HG03342 (cell line): ENCODE measurements around the gene TXN2.
"Not testable (repeated sequence)": the region's sequence is repeated elsewhere in the genome, so short reads cannot be mapped to it uniquely, and the experiment has no call there.

Source experiments
- ATAC-seq: cut with Tn5 transposase; IDR thresholded peaks from one replicate; pipeline ENCODE4 v1.9.1; 2021; ENCODE audit warnings: mild to moderate bottlenecking, moderate library complexity; ENCODE audit not compliant: unreplicated experiment

The TXN2 gene

DNA sequence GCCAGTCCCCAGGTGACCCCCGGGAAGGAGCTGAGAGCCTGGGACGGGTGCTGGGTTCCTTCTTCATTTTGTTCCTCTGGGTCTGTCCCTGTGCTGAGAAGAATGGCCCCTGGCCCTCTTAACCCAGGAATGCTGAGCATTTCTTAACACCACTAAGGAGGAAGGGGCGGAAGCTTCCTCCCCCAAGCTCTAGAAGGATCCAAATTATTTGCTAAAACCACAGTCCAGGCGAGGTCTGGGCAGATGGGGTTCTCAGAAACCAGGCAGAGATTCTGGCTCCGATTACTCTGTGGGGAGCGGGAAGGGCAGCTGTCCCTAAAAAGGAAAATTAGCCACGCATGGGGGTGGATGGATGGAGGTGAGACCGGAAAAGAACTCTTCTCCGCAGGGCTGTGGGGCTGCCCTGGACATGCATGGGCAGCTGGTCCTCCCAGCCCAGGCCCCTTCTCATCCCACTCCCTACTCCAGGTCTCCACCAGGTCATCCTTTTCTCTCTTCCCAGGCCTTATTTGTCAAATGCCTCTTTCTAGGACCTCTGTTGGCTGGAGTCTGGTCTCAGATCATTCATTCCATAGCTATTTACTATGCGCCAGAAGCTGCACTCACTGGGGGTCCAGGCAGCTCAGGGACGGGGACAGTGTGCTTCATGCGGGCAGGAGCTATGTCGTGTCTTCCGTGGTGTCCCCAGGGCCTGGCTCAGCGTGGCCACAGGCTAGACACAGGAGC, 48.7 kb downstream of the TXN2 start:
- no peak for ATAC-seq

DNA sequence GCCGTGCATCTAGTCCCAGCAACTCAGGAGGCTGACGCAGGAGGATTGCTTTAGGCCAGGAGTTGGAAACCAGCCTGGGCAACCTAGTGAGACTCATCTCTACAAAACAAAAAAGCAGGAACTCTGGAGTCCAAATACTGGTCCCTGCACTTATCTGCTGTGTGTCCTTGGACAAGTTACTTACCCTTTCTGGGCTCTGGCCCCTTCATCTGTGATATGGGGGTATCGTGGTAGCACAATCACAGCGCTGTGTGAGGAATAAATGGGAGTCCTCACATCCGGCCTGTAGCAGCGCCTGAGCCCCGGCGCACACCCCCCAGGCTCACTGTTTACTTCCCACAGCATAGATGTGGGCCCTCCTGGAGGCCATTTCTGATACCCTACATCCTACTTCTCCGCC, 49.5 kb downstream of the TXN2 start:
- no peak for ATAC-seq

DNA sequence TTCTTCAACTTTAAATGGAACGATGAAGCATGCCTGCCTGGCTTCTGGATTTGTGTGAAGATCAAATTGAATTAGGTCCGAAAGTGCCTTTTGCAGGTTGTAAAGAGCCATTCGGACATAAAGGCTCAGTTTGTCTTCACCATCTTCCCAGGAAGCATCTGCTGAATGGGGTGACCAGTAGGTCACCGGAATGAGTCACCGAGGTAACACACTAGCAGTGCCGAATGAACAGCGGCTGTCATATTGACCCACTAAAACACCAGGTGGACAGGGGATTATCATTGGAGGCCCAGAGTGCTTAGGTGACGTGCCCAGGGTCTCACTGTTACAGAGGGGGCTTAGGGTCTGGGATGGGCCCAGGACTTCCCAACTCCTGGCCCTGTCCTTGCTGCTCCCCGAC, 50.6 kb downstream of the TXN2 start:
- ATAC-seq: no peak

DNA sequence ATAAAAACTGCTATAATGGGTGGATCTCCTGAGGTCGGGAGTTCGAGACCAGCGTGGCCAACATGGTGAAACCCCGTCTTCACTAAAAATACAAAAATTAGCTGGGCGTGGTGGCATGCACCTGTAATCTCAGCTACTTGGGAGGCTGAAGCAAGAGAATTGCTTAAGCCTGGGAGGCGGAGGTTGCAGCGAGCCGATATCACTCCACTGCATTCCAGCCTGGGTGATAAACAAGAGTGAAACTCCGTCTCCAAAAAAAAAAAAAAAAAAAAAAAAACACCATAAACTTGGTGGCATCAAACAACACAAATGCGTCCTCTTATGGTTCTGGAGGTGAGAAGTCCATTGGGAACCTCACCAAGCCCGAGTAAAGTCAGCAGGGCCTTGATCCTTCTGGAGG, 53.5 kb downstream of the TXN2 start:
- ATAC-seq: not testable (repeated sequence)

DNA sequence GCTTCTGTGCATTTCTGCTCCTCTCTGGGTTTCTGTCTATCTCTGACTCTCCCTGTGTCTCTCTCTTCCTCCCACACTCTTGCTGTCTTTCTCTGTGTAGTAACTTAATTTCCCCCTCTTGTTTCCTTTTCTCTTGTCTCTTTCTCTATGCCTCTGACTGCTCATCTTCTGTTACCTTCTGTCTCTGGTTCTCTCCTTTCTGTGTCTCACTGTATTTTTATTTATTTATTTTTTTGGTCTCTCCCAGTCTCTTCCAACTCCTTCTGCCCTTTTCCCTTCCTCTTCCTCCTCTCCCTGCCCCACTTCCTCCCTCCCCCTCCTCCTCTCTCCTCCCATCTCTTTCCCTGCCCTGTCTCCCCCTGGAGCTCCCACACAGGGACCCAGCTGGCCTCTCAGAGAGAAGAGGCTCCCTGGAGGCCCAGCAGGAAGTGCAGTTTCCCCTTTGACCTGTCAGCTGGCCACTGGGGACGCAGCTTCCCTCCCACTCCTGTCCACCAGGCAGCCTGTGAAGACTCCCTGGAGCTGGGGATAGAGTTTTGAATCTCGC, 55.4 kb downstream of the TXN2 start:
- ATAC-seq: no peak

DNA sequence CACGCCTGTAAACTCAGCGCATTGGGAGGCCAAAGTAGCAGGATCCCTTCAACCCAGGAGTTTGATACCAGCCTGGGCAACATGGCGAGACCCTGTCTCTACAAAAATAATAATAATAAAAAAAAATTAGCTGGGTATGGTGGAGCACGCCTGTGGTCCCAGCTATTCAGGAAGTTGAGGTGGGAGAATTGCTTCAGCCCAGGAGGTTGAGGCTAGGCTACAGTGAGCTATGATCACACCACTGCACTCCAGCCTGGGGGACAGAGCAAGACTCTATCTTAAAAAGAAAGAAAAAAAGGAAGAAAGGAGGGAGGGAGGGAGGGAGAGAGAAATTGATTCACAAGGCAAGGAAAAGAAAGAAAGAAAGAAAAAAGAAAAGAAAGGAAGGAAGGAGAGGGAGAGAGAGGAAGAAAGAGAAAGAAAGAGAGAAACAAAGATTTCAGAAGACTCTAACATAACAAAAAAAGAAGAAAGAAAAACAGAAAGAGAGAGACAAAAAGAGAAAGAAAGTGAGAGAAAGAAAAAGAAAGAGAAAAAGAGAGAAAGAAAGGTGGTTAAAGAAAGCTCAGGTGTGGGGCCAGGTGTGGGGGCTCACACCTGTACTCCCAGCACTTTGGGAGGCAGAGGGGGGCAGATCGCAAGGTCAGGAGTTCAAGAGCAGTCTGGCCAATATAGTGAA, 56.4 kb downstream of the TXN2 start:
- ATAC-seq: no peak

DNA sequence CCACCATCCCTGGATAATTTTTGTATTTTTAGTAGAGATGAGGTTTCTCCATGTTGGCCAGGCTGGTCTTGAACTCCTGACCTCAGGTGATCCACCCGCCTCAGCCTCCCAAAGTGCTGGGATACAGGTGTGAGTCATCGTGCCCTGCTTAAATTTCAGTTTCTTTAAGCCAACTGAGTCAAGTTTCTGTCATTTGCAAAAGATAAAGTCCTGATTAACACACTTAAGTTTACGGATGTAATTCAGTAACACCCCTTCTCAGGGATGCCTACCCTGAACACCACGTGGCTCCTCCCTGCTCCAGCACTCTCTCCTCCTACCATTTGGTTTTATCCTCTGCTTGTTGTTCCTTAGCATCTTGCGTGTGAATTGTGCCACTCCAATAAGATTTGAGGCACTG, 57.0 kb downstream of the TXN2 start:
- not testable (repeated sequence) for ATAC-seq

DNA sequence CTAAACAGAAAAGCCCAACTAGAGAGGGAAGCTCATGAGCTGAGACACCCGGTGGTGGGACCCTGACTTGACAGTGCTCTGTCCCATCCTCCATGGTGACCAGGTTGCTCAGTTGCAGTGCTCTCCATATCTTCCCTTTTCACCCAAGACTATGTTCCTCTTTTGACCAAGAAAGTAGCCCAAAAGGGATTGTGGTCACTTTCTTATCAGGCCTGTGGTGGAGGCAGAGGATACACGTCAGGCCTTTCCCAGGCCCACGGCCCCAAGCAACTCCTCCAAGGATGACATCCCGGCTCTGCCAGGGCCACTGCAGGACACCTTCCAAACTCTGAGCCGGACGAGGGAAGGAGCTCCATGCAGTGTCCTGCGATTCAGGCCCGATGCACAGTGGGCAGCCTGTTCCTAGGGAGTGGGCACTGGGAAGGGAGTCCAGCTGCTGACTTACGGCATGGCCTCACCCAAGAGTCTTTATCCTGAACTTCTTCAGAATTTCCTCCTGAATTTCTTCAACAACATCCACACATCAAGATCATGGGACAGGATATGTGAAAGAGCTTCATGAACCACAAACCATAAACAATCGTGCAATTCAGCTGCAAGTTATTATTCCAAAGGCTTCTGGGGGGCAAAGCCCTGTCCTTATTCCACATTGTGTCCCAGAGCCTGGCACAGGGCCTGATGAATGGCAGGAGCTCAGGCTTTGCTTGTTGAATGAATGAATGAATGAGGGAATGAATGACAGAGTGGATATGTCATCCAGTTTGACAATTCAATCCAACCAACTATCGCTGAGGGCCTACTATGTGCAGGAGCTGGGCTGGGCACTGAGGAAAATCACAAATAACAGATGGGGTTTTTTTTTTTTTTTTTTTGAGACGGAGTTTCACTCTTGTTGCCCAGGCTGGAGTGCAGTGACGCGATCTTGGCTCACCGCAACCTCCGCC, 57.7 kb downstream of the TXN2 start:
- no peak for ATAC-seq

DNA sequence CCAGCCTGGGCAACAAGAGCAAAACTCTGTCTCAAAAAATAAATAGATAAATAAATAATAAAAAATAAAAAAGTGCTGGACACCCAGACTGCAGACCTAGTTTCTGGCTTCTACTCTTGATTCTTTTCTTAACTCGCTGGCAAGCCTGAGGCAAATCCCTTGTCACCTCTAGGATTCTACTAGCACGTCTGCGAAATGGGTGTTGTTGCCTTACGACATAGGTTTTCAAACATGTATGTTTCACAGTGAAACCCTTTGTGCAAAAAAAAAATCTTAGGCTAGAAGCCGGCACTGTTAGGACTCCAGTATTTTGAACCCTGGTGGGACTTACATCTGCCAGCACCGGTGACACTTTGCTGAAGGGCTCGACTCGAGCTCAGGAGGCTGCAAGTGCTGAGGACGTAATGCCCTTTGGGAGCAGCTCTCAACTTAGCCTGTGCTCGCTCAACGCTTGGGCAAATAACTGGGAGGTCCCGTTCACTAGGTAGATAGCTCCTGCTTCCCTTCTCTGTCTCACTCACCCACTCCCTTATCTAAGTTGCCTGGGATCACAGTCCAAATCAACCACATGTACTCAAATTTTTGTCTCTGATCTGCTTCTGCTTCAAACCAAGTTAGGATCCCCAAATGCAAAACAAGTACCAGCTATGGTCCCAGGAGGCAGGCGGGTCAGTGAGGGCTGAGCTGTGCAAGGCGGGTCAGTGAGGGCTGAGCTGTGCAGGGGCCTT, 59.0 kb downstream of the TXN2 start:
- ATAC-seq: no peak

DNA sequence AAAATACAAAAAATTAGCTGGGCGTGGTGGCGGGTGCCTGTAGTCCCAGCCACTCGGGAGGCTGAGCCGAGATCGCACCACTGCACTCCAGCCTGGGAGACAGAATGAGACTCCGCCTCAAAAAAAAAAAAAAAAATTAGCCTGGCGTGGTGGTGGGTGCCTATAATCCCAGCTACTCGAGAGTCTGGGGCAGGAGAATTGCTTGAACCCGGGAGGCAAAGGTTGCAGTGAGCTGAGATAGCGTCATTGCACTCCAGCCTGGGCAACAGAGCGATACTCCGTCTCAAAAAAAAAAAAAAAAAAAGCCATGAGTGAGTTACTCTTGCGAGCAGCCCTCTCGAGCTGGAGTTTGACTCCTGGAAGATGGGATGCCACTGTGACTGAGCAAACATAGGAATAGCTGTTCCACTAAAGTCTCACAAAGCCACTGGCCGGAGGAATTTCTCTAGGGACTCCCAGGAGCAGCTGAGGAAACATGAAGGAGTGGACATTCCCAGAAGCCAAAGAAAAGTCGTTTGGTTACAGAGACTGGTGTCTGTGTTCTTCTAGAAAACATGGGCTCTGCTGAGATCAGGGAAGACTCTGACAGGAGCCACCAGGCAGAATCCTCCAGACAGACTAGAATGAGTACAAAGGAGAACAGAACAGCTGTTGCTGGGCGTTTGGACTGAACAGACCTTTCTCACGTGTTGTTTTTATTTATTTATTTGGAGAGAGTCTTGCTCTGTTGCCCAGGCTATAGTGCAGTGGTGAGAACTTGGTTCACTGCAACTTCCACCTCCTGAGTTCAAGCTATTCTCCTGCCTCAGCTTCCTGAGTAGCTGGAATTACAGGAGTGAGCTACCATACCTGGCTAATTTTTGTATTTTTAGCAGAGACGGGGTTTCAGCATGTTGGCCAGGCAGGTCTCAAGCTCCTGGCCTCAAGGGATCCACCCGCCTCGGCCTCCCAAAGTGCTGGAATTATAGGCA, 61.2 kb downstream of the TXN2 start:
- no peak for ATAC-seq

DNA sequence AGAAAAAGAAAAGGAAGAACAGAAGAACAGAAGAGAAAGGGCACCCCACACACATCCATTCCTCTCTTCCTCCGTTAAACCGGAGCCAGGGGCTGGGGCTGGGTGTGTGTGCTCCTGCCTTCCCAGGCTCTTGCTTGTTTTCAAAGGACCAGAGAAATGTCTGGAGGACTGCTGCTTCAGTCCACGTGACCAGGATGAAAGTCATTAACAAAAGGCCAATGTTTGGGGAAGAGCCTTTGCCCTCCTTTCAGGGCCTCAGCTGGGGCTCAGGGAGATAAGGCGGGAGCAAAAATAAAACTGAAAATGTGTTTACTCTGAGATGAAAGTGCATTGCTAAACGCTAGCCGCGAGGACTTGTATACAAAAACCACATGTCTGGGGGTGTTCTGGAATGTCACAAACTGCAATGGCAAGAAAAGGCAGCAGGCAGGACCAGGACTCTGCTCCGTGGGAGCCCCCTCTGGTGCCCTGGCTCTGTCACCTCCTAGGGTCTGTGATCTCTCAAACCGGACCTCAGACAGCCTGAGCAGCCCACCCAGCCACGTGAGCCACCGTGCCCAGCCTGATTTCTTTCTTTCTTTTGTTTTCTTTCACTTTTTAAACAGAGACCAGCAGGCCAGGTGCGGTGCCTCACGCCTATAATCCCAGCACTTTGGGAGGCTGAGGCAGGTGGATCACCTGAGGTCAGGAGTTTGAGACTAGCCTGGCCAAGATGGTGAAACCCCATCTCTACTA, 62.1 kb downstream of the TXN2 start:
- ATAC-seq: no peak

DNA sequence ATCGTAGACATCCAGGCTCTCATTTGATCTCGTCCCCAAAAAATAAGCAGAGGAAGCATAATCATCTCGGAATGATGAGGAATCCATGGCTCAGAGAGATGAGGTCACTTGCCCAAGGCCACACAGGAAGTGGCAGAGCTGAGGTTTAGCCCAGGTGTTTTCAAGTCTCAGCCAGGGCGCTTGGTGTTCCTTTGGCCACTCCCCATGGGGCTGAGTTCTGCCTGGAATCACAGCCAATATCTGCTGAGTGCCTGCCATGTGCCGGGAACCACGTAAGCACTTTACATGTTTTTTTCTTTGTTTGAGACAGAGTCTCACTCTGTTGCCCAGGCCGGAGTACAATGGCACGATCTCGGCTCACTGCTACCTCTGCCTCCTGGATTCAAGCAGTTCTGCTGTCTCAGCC, 64.2 kb downstream of the TXN2 start:
- ATAC-seq: no peak
